Activated effector memory CD4-positive, alpha-beta T cell treated with Interleukin-2 at 50 U/mL for 16 hours (primary cell): Measurements from ENCODE around the gene UQCRC2.
"Not testable (repeated sequence)": the region's sequence is repeated elsewhere in the genome, so short reads cannot be mapped to it uniquely, and the experiment has no call there.

Experiments used
- DNase-seq: peaks from one replicate; pipeline ENCODE4 v3.0.0-alpha.2; 2020

UQCRC2 gene

GRCh38 chr16:22013486-22013885 is 60.3 kb downstream of the UQCRC2 start:
- DNase-seq = no peak

GRCh38 chr16:22014271-22014873 is 61.2 kb downstream of the UQCRC2 start:
- DNase-seq = no peak

GRCh38 chr16:22016927-22017326 is 63.8 kb downstream of the UQCRC2 start:
- DNase-seq = no peak

GRCh38 chr16:22018559-22018958 is 65.4 kb downstream of the UQCRC2 start:
- DNase-seq = no peak

- DNase-seq = no peak
Observed at GRCh38 chr16:22022151-22022550, 69.0 kb downstream of the UQCRC2 start.

- no peak for DNase-seq
Observed at GRCh38 chr16:22023505-22023904, 70.3 kb downstream of the UQCRC2 start.

- not testable (repeated sequence) for DNase-seq
Observed at GRCh38 chr16:22024785-22025184, 71.6 kb downstream of the UQCRC2 start.

GRCh38 chr16:22027633-22028032 is 74.5 kb downstream of the UQCRC2 start:
- DNase-seq = no peak

GRCh38 chr16:22029632-22030031 is 76.5 kb downstream of the UQCRC2 start:
- no peak for DNase-seq

- no peak for DNase-seq
Observed at GRCh38 chr16:22030087-22030812, 77.1 kb downstream of the UQCRC2 start.

- DNase-seq = no peak
Observed at GRCh38 chr16:22031483-22032083, 78.4 kb downstream of the UQCRC2 start.
